ENCODE measurements around the gene PIM3.

PIM3 gene

DNA sequence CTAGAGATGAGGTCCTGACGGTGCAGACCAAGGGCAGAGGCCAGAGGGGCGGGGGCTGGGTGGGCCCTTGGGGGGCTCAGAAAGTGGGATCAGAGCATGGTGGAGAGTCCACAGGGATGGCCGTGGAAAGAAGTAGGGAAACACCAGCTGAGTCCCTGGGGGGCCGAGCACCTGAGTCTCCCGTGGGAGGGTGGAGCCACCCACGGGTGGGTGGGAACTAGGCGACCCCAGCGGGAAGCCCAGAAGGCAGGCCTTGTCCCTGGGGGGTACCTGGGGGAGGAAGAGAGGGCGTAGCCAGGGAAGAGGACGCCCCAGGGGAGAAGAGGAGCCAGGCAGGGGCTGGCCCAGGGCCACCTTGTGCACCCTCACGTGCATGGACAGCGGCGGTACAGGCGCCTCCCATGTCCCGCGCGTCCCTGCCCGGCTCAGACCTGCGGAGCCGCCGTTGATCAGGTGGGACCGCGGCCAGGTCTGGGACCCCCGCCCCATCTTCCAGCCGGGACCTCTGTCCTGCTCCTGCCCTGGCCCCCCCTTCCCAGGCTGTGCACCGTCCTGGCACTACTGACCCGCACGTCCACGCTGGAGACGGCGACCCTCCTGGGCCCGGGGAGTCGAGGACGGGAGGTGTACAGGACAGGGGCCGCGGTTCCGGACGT is 31.9 kb upstream of the PIM3 start:
- no peak for DNase-seq

DNA sequence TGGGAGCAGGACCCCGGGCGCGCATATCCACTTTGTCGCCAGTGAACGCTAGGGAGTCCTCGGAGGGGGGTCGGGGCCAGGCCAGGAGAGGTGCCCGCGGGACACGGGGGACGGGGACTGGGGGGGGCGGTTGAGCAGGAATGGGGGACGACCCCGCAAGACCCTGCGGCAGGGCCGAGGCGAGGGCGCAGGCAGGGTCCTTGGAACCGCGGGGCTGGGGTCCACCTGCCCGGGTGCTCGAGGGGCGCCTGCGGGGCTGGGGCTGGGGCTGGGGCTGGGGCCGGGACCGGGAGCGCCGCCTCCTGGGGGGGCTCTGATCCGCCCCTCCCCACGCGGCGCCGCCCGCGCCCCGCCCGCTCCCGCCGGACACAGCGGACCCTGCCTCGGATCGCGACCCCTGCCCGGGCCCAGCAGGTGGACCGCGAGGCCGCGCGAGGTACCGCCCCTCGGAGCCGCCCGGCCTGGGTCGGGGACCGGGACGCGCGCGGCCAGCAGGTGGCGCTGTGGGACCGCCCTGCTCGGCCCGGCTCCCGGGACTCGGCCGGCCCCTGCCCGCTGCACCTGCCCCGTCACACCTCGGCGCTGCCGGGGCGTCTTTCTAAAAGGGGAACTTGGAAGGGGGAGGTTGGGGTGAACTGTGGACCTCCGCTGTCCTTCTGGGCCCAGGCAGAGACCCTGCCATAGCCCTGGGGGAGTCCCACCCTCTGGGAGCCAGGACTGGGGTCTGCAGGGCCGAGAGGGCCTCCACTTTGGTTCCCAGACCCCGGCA is 31.2 kb upstream of the PIM3 start:
- DNase-seq: peak; percentile 21 to 42

GRCh38 chr22:49929994-49930575 is 30.5 kb upstream of the PIM3 start:
- no peak for DNase-seq

- peak; percentile 92 for DNase-seq
These were observed 29.8 kb upstream of the PIM3 start for GRCh38 chr22:49930596-49931412.

DNA sequence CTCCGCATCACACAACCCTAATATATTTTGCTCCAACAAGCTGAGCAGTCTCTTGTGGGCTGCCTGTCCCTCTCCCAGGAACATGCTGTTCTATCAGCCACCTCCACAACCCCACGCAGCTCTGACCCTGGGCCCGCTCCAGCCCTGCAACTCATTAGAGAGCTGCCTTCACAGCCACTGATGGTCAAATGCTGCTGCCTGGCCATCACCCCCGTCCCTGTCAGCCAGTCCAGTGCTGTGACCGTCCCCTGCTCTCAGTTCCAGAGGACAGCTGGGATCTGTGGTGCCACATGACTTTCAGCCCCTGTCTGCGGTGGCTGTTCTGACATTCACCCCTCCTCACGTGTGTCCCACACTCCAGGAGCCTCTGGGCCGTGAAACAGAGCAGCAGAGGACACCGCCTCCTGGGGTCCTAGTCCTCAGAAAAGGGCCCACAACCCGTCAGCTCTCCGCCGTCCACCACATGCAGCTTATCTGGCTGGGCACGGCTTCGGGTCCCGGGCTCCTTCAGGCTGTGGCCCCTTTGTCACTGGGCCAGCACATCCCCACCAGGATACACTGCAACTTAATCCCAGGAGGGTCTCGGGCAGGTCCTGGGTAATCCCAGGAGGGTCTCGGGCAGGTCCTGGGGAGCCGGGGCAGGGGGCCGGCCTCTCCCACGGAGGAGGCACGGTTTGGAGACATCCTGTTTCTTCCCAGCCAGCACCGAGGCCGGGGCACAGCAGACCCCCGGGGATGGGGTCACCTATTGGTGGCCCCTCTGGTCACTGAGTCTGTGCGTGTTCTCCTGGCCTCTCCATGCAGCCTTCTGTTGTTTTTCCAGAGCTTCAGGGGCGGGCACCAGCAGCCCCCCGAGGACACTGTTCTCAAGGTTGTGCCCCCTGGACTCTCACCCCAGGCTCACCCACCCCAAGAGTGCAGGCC is 27.1 kb upstream of the PIM3 start:
- no peak for DNase-seq

DNA sequence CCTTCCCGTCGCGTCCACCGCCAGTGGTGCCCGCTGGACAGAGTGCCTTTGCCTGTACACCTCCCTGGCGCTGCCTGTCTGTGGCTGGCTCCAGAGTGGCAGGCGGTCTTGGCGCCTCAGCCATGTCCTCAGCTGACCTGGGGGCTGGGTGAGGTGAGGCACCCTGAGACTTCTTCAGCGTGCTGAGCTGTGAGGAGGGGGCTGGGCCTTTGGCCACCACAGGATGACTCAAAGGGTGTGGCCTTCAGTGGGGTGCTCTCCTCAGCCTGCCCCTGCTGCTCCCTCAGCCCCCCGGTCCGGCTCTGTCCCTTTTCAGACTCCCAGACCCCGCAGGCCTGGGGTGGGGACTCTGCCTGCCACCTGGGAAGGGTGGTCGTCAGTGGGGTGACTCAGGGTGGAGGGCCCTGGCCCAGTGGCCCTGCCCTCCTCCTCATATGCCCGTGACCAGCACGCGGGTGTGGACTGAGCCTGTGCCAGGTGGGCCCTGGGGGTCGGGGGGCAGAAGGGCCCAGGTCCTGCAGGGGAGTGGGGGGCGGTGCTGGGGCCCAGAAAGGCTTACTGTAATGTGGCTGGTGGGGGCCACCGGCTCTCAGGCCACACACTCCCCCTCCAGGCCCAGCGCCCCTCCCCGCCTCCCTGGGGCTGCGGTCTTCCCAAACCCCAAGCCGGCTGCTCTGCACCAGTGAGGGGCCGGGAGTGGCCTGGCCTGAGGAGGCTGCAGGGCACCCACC is 26.2 kb upstream of the PIM3 start:
- peak; percentile 34 to 35 for DNase-seq

GRCh38 chr22:49934891-49935557 is 25.5 kb upstream of the PIM3 start:
- DNase-seq: peak; percentile 38 to 40

GRCh38 chr22:49935561-49935960 is 25.0 kb upstream of the PIM3 start:
- DNase-seq: no peak

GRCh38 chr22:49936018-49936972 is 24.3 kb upstream of the PIM3 start:
- peak; percentile 89 to 96 for DNase-seq

DNA sequence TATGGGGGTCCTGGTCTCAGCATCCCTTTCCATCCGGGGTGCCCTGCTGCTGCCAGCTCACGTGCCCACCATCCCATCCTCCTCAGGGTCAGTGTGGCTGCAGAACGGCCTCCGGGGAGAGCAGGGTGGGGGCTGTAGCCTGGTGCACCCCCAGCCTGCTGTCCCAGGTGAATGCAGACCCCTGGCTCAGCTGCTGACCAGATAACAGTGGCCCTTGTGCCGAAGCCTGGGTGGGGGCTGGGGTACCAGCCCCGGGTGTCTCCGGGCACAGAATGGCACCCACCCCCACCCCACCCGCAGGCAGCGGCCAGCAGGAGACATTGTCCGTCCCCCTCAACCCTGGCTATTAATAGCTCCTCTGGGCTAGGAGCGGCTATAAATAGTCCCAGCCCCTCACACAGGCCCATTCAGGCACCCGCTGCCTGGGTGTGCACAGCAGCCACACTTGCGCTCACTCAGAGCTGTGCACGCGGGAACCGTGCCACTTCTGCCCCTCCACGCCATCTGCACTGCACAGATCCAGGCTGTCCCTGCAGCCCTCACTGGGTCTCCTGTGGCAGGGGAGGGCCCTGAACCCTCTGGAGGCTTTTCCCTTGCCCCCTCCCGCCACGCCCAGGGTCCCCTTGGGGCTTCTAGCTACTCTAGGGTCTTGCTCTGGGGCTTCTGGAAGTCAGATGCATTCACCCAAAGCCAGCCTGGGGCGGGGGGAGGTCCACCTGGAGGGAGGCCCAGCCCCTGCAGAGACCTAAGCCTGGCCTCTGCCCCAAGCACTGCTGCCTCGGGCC is 23.4 kb upstream of the PIM3 start:
- no peak for DNase-seq

GRCh38 chr22:49937758-49938564 is 22.6 kb upstream of the PIM3 start:
- no peak for DNase-seq

GRCh38 chr22:49938565-49939136 is 21.9 kb upstream of the PIM3 start:
- no peak for DNase-seq

- DNase-seq: no peak
These were observed 18.9 kb upstream of the PIM3 start for GRCh38 chr22:49941507-49942316.

DNA sequence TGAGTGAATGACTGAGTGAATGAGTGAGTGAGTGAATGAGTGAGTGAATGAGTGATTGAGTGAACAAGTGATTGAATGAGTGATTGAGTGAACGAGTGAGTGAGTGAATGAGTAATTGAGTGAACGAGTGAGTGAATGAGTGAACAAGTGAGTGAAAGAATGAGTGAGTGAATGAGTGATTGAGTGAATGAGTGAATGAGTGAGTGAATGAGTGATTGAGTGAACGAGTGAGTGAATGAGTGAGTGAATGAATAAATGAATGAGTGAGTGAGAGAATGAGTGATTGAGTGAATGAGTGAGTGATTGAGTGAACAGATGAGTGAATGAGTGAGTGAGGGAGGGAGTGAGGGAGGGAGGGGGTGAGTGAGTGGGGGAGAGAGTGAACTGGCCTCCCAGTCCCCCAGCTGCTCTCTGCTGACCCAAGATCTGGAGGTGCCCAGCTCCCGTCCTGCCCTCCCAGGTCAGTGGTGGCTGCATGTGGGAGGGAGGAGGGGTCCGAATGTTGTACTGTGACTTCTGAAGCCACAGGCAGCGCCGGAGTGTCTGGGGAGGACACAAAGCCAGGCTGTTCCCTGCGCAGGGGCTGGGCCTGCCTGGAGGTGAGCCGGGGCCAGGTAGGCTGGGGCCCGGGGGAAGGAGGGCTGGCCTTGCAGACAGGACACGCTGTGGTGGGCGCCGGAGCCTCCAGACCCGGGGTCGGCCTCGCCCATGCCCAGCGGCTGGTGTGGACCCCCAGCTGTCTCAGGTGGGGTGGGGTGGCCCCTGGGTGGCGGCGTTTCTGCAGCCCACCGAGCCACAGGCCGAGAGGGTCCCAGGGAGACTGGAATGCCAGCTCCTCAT is 17.8 kb upstream of the PIM3 start:
- no peak for DNase-seq

GRCh38 chr22:49943405-49943765 is 17.2 kb upstream of the PIM3 start:
- DNase-seq: no peak

Measured in inflammatory macrophage (primary cell).